Measurements from ENCODE around the gene GLMP. TPM values are rescaled to one million over a fixed set of nuclear protein-coding genes. Genes with fewer than 3 reads are reported as not detected.
"Not testable (repeated sequence)": the region's sequence is repeated elsewhere in the genome, so short reads cannot be mapped to it uniquely, and the experiment has no call there.

The GLMP gene
- polyA plus RNA-seq, 4 donors: 30.7 to 263 (median 63.9) TPM

DNA sequence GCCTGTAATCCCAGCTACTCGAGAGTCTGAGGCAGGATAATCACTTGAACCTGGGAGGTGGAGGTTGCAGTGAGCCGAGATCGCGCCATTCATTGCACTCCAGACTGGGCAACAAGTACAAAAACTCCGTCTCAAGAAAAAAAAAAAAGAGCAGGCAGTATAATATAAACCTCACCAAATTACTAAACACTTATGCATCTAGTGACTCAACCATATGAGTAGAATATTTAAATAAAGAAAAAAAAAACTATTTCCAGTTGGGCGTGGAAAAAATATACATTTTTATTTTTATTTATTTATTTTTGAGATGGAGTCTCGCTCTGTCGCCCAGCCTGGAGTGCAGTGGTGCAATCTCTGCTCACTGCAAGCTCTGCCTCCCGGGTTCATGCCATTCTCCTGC is 27.7 kb upstream of the GLMP start:
- peaks cover 30 to 70% (median 32%) of the 10 kb centered on the region in 3 donors for H3K36me3 ChIP-seq (ENCODE audit: control insufficient read depth in 3 of 3, insufficient read depth in 2 of 3, low read depth in 1 of 3, low read length in 3 of 3)
- not testable (repeated sequence) for DNase-seq; H3K27me3 ChIP-seq (ENCODE audit: control insufficient read depth in 3 of 3, insufficient read depth in 3 of 3, low read length in 3 of 3); H3K4me1 ChIP-seq (ENCODE audit: control insufficient read depth in 3 of 3, insufficient read depth in 2 of 3, low read depth in 1 of 3, low read length in 2 of 3); H3K27ac ChIP-seq (ENCODE audit: low read depth in 1 of 3, low read length in 2 of 3); H3K4me3 ChIP-seq (ENCODE audit: low read depth in 1 of 3, low read length in 3 of 3); H3K9me3 ChIP-seq (ENCODE audit: control insufficient read depth in 2 of 2, insufficient read depth in 1 of 2, low read depth in 1 of 2, low read length in 1 of 2); FAIRE-seq
- WGBS, 3 donors: 94 to 96% (median 94%) methylated on average over 9 of the region's 9 CpGs

DNA sequence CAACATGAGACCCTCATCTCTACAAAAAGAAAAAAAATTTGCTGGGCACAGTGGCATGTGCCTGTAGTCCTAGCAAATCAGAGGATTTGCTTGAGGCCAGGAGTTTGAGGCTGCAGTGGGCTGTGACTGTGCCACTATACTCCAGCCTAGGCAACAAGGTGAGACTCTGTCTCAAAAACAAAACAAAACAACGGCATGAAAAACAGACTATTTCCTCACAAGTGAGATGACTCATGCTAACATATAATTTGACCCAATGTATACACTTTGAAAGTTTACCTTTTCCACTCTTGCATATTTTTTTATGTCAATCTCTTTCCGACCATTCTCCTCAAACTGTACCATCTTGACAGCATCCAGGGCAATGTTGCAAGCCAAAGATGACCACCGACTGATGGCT is 25.1 kb upstream of the GLMP start:
- H3K9me3 ChIP-seq (ENCODE audit: control insufficient read depth in 2 of 2, insufficient read depth in 1 of 2, low read depth in 1 of 2, low read length in 1 of 2): no peaks in the 10 kb centered on the region
- WGBS, 3 donors: 77 to 84% (median 83%) methylated on average over 3 of the region's 3 CpGs
- H3K27me3 ChIP-seq (ENCODE audit: control insufficient read depth in 3 of 3, insufficient read depth in 3 of 3, low read length in 3 of 3): no peaks in the 10 kb centered on the region
- no peak for FAIRE-seq
- H3K4me3 ChIP-seq (ENCODE audit: low read depth in 1 of 3, low read length in 3 of 3): no peak overlapping the region
- no peaks in the 10 kb centered on the region for H3K4me1 ChIP-seq (ENCODE audit: control insufficient read depth in 3 of 3, insufficient read depth in 2 of 3, low read depth in 1 of 3, low read length in 2 of 3)
- no peak overlapping the region for H3K27ac ChIP-seq (ENCODE audit: low read depth in 1 of 3, low read length in 2 of 3)
- no peak for DNase-seq
- H3K36me3 ChIP-seq (ENCODE audit: control insufficient read depth in 3 of 3, insufficient read depth in 2 of 3, low read depth in 1 of 3, low read length in 3 of 3): peaks cover 38 to 73% (median 50%) of the 10 kb centered on the region in 3 donors

DNA sequence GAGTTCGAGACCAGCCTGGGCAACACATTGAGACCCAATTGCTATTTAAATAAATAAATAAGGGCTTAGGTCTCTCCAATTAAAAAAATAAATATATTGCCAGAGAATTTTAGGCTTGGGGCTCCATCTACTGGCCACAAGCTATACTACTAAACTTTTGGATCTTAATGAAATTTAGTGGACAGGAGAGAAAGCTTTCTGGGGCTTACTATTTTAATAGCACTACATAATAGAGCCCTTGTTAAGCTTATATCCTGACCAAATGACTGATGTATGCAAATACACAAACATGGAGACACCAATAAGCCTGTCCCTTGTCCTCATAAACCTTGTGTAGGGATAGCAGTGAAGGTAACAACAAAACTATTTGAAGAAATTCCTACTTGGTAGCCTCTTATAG is 24.2 kb upstream of the GLMP start:
- DNase-seq: peak; percentile 27 to 41
- no peak overlapping the region for H3K4me3 ChIP-seq (ENCODE audit: low read depth in 1 of 3, low read length in 3 of 3)
- WGBS, 3 donors: 81 to 89% (median 83%) methylated on average over 1 of the region's 1 CpG

DNA sequence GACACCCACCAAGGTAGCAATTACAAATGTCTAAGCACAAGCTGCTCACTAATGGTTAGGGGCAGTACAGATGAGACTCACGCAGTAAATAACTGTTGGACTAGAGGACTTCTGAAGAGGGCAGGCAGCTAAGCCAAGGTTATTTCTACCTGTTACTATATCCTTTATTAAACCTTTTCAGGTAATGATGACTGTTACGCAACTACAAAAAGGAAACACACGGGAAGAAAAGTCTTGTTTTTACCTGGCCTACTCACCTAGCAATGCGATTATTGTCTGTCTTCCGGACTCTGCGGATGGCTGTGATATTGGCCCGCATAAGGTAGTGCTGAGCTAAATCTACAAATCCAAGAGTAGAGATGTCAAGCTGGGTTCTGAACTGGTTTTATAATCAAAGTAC is 21.4 kb upstream of the GLMP start:
- FAIRE-seq (no peak), DNase-seq (no peak)
- Histone ChIP-seq H3K4me3 (ENCODE audit: low read depth in 1 of 3, low read length in 3 of 3) (no peak overlapping the region), H3K27me3 (ENCODE audit: control insufficient read depth in 3 of 3, insufficient read depth in 3 of 3, low read length in 3 of 3) (no peaks in the 10 kb centered on the region), H3K36me3 (ENCODE audit: control insufficient read depth in 3 of 3, insufficient read depth in 2 of 3, low read depth in 1 of 3, low read length in 3 of 3) (peaks cover 34 to 62% (median 47%) of the 10 kb centered on the region in 3 donors), H3K4me1 (ENCODE audit: control insufficient read depth in 3 of 3, insufficient read depth in 2 of 3, low read depth in 1 of 3, low read length in 2 of 3) (no peaks in the 10 kb centered on the region), H3K9me3 (ENCODE audit: control insufficient read depth in 2 of 2, insufficient read depth in 1 of 2, low read depth in 1 of 2, low read length in 1 of 2) (no peaks in the 10 kb centered on the region), H3K27ac (ENCODE audit: low read depth in 1 of 3, low read length in 2 of 3) (no peak overlapping the region)
- WGBS, 3 donors: 88 to 94% (median 91%) methylated on average over 7 of the region's 7 CpGs

More for the DNA sequence above, 24.2 kb upstream of the GLMP start:
- Histone ChIP-seq H3K9me3 (ENCODE audit: control insufficient read depth in 2 of 2, insufficient read depth in 1 of 2, low read depth in 1 of 2, low read length in 1 of 2) (no peaks in the 10 kb centered on the region), H3K27me3 (ENCODE audit: control insufficient read depth in 3 of 3, insufficient read depth in 3 of 3, low read length in 3 of 3) (no peaks in the 10 kb centered on the region), H3K36me3 (ENCODE audit: control insufficient read depth in 3 of 3, insufficient read depth in 2 of 3, low read depth in 1 of 3, low read length in 3 of 3) (peaks cover 31 to 71% (median 49%) of the 10 kb centered on the region in 3 donors), H3K27ac (ENCODE audit: low read depth in 1 of 3, low read length in 2 of 3) (no peak overlapping the region), H3K4me1 (ENCODE audit: control insufficient read depth in 3 of 3, insufficient read depth in 2 of 3, low read depth in 1 of 3, low read length in 2 of 3) (no peaks in the 10 kb centered on the region)
- FAIRE-seq: no peak

DNA sequence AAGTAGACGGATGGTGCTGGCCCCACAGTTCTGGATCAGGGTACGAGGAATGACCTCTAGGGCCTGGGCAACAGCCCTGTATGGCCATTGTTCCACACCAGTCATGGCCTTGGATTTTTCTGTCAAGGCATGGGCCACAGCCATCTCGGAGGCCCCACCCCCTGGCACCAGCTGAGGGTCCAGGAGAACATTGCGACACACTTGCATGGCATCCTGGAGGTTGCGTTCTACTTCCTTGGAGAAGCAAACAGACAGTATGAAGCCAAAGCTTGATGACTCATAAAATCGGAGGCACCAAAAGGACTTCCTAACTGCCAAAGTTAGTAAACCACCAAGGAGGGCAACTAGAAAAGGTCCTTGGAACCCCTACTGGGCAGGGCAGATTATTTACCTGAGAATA is 15.5 kb upstream of the GLMP start:
- WGBS, 3 donors: 86 to 90% (median 88%) methylated on average over 6 of the region's 6 CpGs
- H3K9me3 ChIP-seq (ENCODE audit: control insufficient read depth in 2 of 2, insufficient read depth in 1 of 2, low read depth in 1 of 2, low read length in 1 of 2): no peaks in the 10 kb centered on the region
- no peak overlapping the region for H3K4me3 ChIP-seq (ENCODE audit: low read depth in 1 of 3, low read length in 3 of 3)
- no peaks in the 10 kb centered on the region for H3K4me1 ChIP-seq (ENCODE audit: control insufficient read depth in 3 of 3, insufficient read depth in 2 of 3, low read depth in 1 of 3, low read length in 2 of 3)
- no peak overlapping the region for H3K27ac ChIP-seq (ENCODE audit: low read depth in 1 of 3, low read length in 2 of 3)
- no peaks in the 10 kb centered on the region for H3K27me3 ChIP-seq (ENCODE audit: control insufficient read depth in 3 of 3, insufficient read depth in 3 of 3, low read length in 3 of 3)
- no peak for DNase-seq
- no peak for FAIRE-seq
- peaks cover 24 to 62% (median 39%) of the 10 kb centered on the region in 3 donors for H3K36me3 ChIP-seq (ENCODE audit: control insufficient read depth in 3 of 3, insufficient read depth in 2 of 3, low read depth in 1 of 3, low read length in 3 of 3)

DNA sequence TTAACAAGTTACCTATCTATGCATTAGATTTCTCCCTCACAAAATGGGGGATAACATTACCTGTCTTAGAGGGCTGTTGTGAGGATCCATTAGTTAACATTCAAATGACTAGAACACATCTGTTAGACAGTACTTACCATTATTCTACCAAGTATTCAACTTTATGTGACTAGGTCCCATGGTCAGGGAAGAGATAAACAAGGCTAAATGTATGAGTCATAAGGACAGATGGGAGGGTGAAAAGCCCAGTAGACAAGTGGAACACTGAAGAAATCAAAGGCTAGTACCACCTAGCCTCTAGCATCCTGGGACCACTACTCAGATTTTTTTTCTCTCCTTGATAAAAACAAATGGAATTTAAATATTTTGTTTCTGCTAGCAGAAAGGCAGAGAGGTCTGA is 12.6 kb upstream of the GLMP start:
- H3K27ac ChIP-seq (ENCODE audit: low read depth in 1 of 3, low read length in 2 of 3): no peak overlapping the region
- H3K9me3 ChIP-seq (ENCODE audit: control insufficient read depth in 2 of 2, insufficient read depth in 1 of 2, low read depth in 1 of 2, low read length in 1 of 2): no peaks in the 10 kb centered on the region
- no peaks in the 10 kb centered on the region for H3K4me1 ChIP-seq (ENCODE audit: control insufficient read depth in 3 of 3, insufficient read depth in 2 of 3, low read depth in 1 of 3, low read length in 2 of 3)
- H3K36me3 ChIP-seq (ENCODE audit: control insufficient read depth in 3 of 3, insufficient read depth in 2 of 3, low read depth in 1 of 3, low read length in 3 of 3): peaks cover 21 to 65% (median 37%) of the 10 kb centered on the region in 3 donors
- H3K4me3 ChIP-seq (ENCODE audit: low read depth in 1 of 3, low read length in 3 of 3): no peak overlapping the region
- H3K27me3 ChIP-seq (ENCODE audit: control insufficient read depth in 3 of 3, insufficient read depth in 3 of 3, low read length in 3 of 3): no peaks in the 10 kb centered on the region
- no peak for DNase-seq
- no peak for FAIRE-seq

DNA sequence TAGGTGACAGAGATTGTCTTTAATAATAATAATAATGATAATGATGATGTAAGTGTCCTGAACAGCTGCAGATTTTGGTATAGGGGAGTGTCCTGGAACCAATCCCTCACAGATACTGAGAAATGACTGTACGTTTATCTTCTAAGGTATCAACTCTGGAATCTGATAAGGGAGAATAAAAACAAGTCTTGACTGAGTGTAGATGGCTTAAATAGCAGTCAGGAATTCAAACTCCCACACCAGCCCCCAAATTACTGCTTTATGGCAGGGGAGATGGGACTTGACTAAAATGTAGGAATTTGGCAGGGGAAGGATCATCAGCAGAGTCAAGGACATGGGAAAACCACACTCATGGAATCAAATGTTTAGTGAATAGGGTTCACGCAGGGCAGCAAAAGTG is 9.7 kb upstream of the GLMP start:
- H3K4me3 ChIP-seq (ENCODE audit: low read depth in 1 of 3, low read length in 3 of 3): no peak overlapping the region
- no peak overlapping the region for H3K27ac ChIP-seq (ENCODE audit: low read depth in 1 of 3, low read length in 2 of 3)
- no peak for DNase-seq
- FAIRE-seq: no peak
- H3K4me1 ChIP-seq (ENCODE audit: control insufficient read depth in 3 of 3, insufficient read depth in 2 of 3, low read depth in 1 of 3, low read length in 2 of 3): no peaks in the 10 kb centered on the region
- peaks cover 14 to 44% (median 19%) of the 10 kb centered on the region in 3 donors for H3K36me3 ChIP-seq (ENCODE audit: control insufficient read depth in 3 of 3, insufficient read depth in 2 of 3, low read depth in 1 of 3, low read length in 3 of 3)
- WGBS, 3 donors: 76 to 79% (median 77%) methylated on average over 2 of the region's 2 CpGs
- H3K9me3 ChIP-seq (ENCODE audit: control insufficient read depth in 2 of 2, insufficient read depth in 1 of 2, low read depth in 1 of 2, low read length in 1 of 2): no peaks in the 10 kb centered on the region
- no peaks in the 10 kb centered on the region for H3K27me3 ChIP-seq (ENCODE audit: control insufficient read depth in 3 of 3, insufficient read depth in 3 of 3, low read length in 3 of 3)

DNA sequence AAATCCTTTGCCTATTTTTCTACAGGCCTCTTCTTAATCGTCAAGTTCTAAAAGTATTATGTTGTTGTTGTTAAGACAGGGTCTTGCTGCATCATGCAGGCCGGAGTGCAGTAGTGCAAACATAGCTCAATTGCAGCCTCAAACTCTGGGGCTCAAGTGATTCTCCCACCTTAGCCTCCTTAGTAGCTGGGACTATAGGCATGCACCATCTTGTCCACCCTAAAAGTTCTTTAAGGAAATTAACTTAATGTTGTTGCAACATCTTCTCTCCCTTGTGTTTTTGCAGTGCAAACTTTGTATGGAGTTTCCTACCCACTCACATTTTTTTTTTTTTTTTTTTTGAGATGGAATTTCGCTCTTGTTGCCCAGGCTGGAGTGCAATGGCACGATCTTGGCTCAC is 7.8 kb upstream of the GLMP start:
- Histone ChIP-seq H3K36me3 (ENCODE audit: control insufficient read depth in 3 of 3, insufficient read depth in 2 of 3, low read depth in 1 of 3, low read length in 3 of 3) (peaks cover 7 to 29% (median 8%) of the 10 kb centered on the region in 3 donors), H3K4me3 (ENCODE audit: low read depth in 1 of 3, low read length in 3 of 3) (no peak overlapping the region), H3K27ac (ENCODE audit: low read depth in 1 of 3, low read length in 2 of 3) (no peak overlapping the region), H3K4me1 (ENCODE audit: control insufficient read depth in 3 of 3, insufficient read depth in 2 of 3, low read depth in 1 of 3, low read length in 2 of 3) (no peaks in the 10 kb centered on the region), H3K27me3 (ENCODE audit: control insufficient read depth in 3 of 3, insufficient read depth in 3 of 3, low read length in 3 of 3) (no peaks in the 10 kb centered on the region), H3K9me3 (ENCODE audit: control insufficient read depth in 2 of 2, insufficient read depth in 1 of 2, low read depth in 1 of 2, low read length in 1 of 2) (no peaks in the 10 kb centered on the region)
- FAIRE-seq (no peak), DNase-seq (no peak)
- 90 to 97% (median 96%) methylated on average over 2 to 4 of the region's 4 CpGs for WGBS, 3 donors

DNA sequence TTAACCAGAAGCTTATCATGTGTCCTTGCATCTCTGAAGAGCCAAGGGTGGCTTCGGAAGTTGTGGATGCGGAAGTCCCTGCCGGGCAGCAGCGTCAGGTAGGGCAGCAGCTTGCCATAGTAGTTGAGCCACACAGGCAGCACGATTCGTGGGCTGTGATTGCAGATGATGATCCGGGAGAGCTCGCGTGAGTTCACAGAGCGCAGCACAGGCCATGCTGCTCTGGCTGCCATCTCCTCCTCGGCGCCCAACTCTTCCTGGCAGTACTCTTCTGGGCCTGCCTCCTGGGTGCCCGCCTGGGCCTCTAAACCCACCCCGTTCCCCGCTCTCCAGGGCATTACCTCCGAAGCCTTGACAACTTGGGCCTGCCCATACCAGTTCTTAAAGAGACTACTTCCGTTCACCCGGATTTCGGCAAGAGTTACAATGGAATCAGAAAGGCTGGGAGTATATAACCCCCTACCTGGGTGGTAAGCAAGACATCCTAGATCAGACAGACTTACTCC is 3.4 kb upstream of the GLMP start, which contains the start of gene VHLL:
VHLL (minus strand) TSS at position 456 of the 506 bp plus-strand sequence; CDS start at position 338, 118 bp downstream.
- DNase-seq (no peak), FAIRE-seq (no peak)
- H3K27me3 ChIP-seq (ENCODE audit: control insufficient read depth in 3 of 3, insufficient read depth in 3 of 3, low read length in 3 of 3): no peaks in the 10 kb centered on the region
- peaks cover 0 to 8% (median 2%) of the 10 kb centered on the region in 3 donors for H3K36me3 ChIP-seq (ENCODE audit: control insufficient read depth in 3 of 3, insufficient read depth in 2 of 3, low read depth in 1 of 3, low read length in 3 of 3)
- no peak within 1 kb of the TSS for H3K4me3 ChIP-seq (ENCODE audit: low read depth in 1 of 3, low read length in 3 of 3)
- WGBS, 3 donors: 90 to 95% (median 94%) methylated on average over 19 of the region's 19 CpGs
- no peak within 1 kb of the TSS for H3K27ac ChIP-seq (ENCODE audit: low read depth in 1 of 3, low read length in 2 of 3)
- no peaks in the 10 kb centered on the region for H3K9me3 ChIP-seq (ENCODE audit: control insufficient read depth in 2 of 2, insufficient read depth in 1 of 2, low read depth in 1 of 2, low read length in 1 of 2)
- peaks cover 0 to 7% (median 0%) of the 10 kb centered on the region in 3 donors for H3K4me1 ChIP-seq (ENCODE audit: control insufficient read depth in 3 of 3, insufficient read depth in 2 of 3, low read depth in 1 of 3, low read length in 2 of 3)

Data from small intestine (tissue), 7 donors.